Activated T-helper 2 cell treated with anti-CD3 and anti-CD28 coated beads, Interferon-gamma antibody, Interleukin-2, Interleukin-4, amounts not matched to agents 10 μg/mL and 5 μg/mL and 100 μg/mL, durations not matched to agents 14 hours and 24 hours and 36 hours (primary cell): ENCODE data around the gene TTYH3. TPM values are rescaled to one million over a fixed set of nuclear protein-coding genes. Genes with fewer than 3 reads are reported as not detected.

ENCODE experiments used
- DNase-seq: peaks from one replicate; pipeline ENCODE4 v3.0.0; 2021; ENCODE audit warnings: low spot score
- H3K27ac Mint-ChIP-seq: one replicate; pipeline ENCODE4 v1.8.0; 2021; ENCODE audit warnings: mixed read lengths
- H3K27me3 Mint-ChIP-seq: one replicate; pipeline ENCODE4 v1.8.0; 2021; ENCODE audit warnings: low read depth, mixed read lengths
- H3K36me3 Mint-ChIP-seq: one replicate; pipeline ENCODE4 v1.8.0; 2021; ENCODE audit warnings: low read depth, mixed read lengths
- H3K4me1 Mint-ChIP-seq: one replicate; pipeline ENCODE4 v1.8.0; 2021; ENCODE audit warnings: low read depth, mixed read lengths
- H3K4me3 Mint-ChIP-seq: one replicate; pipeline ENCODE4 v1.8.0; 2021; ENCODE audit warnings: low read depth, mild to moderate bottlenecking, moderate library complexity, mixed read lengths
- H3K9me3 Mint-ChIP-seq: one replicate; pipeline ENCODE4 v1.8.0; 2021; ENCODE audit warnings: mixed read lengths
- intact Hi-C: fragments of 100-400 bp; cut with micrococcal nuclease; formaldehyde crosslinking; loops from one replicate; pipeline ENCODE4 v1.15.1; 2023
- total RNA-seq: library from RNA; stranded (reverse); gene quantifications from 2 replicates; pipeline ENCODE4 v1.2.3, GENCODE V29; 2022

The TTYH3 gene
- total RNA-seq, 1 donor from 2014 or later, result 48.7 TPM

DNA sequence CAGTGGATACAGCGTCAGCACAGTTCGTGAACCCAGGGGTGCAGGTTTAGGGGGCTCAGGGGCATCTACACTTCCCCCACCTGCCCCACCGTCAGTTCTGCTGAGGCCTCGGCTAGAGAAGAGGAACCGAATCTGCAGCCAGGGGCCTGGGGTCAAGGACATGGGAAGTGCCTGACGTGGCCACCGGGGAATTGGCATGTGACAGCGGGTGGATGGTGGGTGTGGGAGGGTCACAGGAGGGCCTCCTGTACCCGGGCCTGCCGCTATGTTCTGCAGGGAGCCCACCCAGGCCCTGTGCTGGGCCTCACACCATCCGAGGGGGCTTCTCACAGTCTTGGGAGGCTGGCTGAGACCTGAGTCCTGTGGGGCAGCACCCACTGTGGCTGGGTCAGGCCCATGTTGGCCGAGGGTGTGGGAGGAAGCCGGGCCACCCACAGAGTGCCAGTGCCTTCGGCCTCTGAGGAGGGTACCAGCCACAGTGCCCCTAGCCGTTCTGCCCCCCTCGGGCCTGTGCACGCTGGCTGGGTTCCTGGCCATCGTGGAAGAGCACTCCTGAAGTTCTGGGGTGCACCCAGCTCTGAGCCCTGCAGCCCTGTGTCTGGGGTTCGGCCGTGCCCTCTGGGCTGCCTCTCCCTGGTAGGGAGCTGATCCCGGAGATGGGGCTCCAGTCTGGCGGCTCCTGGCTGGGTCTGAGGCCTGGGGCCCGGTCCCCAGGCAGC, 5.9 kb downstream of the TTYH3 start:
- intact Hi-C loops, result no loop called here

DNA sequence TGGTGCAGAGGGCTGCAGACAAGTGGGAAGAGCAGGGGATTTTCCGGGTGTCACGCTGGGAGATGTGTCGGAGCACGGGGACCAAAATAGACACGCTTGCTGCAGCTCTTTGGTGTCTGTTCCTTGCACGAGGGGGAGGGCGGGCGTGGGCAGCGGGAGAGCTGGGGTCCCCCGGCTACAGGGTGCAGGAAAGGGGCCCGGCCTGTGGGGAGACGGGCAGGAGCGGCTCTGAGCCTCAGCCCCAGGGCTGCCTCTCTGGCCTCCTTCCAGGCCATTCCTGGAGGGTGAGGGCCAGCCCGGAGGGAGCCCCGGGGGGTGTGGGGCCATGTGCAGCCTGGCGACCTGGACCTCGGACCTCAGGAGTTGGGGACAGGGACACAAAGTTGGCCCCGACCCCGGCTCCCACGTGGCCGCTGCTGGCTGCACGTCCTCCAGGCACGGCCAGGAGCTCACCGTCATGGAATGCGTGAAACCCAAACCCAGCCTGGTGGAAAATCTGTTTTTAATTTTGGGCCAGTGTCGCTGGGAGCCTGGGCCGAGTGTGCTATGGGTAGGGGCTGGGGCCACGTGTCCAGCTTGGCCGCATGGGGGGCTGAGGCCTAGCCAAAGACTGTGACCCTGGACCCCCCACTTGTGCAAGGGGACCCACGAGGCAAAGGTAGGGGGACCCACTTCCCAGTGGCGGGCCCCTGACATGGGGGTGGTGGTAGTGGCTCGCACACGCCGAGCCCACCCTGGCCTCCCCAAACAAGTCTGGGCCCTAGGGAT, 6.6 kb downstream of the TTYH3 start:
- Mint-ChIP-seq H3K27ac (no peak overlapping the region), H3K4me1 (peaks cover 6% of the 10 kb centered on the region), H3K27me3 (no peaks in the 10 kb centered on the region), H3K4me3 (no peak overlapping the region), H3K9me3 (no peaks in the 10 kb centered on the region), H3K36me3 (no peaks in the 10 kb centered on the region)
- intact Hi-C loops, result no loop called here
- no peak for DNase-seq

More for the DNA sequence above, 5.9 kb downstream of the TTYH3 start:
- Mint-ChIP-seq H3K27ac (no peak overlapping the region), H3K36me3 (no peaks in the 10 kb centered on the region), H3K4me3 (no peak overlapping the region), H3K27me3 (no peaks in the 10 kb centered on the region), H3K9me3 (no peaks in the 10 kb centered on the region), H3K4me1 (peaks cover 10% of the 10 kb centered on the region)
- DNase-seq, result no peak

DNA sequence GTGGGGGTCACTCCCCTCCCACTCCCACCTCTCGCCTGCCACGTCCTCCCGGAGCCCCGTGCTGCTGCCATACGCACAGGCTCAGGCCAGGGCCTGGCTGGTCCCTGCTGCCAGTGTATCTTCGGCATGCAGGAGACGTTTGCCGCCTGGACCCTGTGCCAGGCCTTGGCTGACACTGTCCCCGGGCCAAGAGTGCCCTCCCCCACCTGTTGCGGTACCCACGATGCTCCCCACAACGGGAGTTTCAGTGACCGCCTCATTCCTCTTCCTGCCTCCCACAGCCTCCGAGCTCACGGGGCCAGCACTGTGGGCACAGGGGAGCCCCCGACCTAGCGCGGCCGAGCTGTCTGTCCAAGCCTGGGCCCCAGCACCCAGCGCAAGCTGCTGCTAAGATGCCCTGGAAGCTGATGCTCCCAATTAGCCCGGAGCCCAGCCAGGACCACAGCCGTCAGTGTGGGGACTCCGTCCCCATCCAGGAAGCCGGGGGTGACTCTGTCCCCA, 7.4 kb downstream of the TTYH3 start:
- DNase-seq, result no peak
- H3K27ac Mint-ChIP-seq, result no peak overlapping the region
- intact Hi-C loops, result no loop called here
- no peaks in the 10 kb centered on the region for H3K36me3 Mint-ChIP-seq
- no peak overlapping the region for H3K4me3 Mint-ChIP-seq
- peaks cover 3% of the 10 kb centered on the region for H3K4me1 Mint-ChIP-seq
- H3K27me3 Mint-ChIP-seq, result no peaks in the 10 kb centered on the region
- H3K9me3 Mint-ChIP-seq, result no peaks in the 10 kb centered on the region

DNA sequence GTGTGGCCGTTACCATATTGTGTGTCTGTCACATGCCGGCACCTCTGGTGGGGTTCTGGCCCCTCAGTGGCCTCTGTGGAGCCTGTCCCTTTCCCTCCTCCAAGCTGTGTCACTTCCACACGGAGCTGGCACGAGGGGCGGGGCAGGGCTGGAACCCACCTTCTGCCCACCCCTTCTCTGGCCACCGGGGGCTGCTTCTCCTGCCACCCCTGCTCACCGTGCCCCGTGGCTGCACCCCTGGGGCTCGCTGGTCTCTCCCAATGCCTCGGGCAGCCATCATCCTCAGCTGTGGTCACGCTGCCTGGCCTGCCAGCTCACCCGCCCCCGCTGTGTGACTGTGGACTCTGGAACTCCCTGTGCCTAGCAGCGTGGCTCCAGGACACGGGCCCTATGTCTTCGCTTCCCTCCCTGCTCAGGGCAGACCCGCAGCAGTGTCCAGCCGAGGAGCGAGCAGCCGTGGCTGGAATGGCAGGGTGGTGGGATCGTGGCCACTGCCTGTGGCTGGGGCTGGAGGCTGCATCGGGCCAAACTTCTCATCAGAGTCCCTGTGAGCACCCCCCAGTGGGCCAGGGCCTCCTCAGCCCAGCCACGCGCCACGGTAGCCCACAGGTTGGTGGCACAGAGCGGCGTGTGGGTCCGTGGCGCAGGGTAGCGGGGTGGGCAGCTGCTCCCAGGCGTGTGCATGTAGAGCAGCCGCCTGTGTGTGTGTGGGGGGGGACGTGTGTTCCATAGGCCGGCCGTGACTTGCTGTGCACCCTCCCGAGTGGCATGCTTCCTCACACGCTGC, 8.1 kb downstream of the TTYH3 start:
- Mint-ChIP-seq H3K36me3 (no peaks in the 10 kb centered on the region), H3K27me3 (no peaks in the 10 kb centered on the region), H3K9me3 (no peaks in the 10 kb centered on the region), H3K4me3 (no peak overlapping the region), H3K27ac (no peak overlapping the region), H3K4me1 (peaks cover 7% of the 10 kb centered on the region)
- intact Hi-C loops, result no loop called here
- no peak for DNase-seq

DNA sequence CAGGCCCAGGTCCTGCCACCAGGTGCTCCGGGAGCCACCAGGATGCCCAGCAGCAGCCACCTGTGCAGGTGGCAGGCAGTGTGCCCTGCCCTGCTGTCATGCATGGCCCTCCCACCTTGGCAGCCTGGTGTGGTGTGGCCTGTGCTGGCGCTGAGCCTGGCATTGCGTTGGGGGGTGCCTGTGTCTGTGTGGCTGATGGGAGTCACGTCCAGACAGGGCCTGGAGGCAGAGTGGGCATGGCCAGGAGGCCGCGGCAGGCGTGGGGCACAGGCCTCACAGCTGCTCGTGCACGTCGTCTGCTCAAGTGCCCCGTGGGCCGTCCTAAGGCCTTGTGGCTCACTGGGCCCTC, 8.7 kb downstream of the TTYH3 start:
- no peak overlapping the region for H3K27ac Mint-ChIP-seq
- no peak overlapping the region for H3K4me3 Mint-ChIP-seq
- intact Hi-C loops, result no loop called here
- no peaks in the 10 kb centered on the region for H3K36me3 Mint-ChIP-seq
- DNase-seq, result no peak
- no peaks in the 10 kb centered on the region for H3K27me3 Mint-ChIP-seq
- H3K4me1 Mint-ChIP-seq, result peaks cover 12% of the 10 kb centered on the region
- H3K9me3 Mint-ChIP-seq, result no peaks in the 10 kb centered on the region

DNA sequence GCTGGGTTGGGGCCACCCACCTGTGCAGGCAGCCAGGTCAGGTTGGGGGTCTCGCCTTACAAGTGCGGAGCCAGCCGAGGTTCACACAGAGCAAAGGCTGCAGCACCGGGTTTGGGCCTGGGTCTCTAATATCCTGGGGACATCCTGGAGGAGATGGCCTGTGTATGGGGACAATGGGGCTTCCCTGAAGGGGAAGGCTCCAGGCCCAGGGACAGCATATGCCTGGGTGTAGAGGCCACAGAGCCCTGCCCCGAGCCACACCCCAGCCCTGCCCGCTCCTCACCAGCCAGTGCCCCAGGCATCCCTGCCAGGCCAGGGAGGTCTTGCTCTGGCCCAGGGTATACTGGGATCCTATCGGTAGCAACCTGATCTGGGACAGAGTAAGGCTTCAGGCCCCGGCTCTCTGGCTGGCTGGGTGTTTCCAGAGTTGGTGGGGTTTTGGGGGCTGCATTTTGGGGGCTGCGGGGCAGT, 9.1 kb downstream of the TTYH3 start:
- Mint-ChIP-seq H3K27me3 (no peaks in the 10 kb centered on the region), H3K9me3 (no peaks in the 10 kb centered on the region), H3K36me3 (no peaks in the 10 kb centered on the region), H3K27ac (no peak overlapping the region), H3K4me3 (no peak overlapping the region), H3K4me1 (peaks cover 15% of the 10 kb centered on the region)
- intact Hi-C loops, result no loop called here
- no peak for DNase-seq

DNA sequence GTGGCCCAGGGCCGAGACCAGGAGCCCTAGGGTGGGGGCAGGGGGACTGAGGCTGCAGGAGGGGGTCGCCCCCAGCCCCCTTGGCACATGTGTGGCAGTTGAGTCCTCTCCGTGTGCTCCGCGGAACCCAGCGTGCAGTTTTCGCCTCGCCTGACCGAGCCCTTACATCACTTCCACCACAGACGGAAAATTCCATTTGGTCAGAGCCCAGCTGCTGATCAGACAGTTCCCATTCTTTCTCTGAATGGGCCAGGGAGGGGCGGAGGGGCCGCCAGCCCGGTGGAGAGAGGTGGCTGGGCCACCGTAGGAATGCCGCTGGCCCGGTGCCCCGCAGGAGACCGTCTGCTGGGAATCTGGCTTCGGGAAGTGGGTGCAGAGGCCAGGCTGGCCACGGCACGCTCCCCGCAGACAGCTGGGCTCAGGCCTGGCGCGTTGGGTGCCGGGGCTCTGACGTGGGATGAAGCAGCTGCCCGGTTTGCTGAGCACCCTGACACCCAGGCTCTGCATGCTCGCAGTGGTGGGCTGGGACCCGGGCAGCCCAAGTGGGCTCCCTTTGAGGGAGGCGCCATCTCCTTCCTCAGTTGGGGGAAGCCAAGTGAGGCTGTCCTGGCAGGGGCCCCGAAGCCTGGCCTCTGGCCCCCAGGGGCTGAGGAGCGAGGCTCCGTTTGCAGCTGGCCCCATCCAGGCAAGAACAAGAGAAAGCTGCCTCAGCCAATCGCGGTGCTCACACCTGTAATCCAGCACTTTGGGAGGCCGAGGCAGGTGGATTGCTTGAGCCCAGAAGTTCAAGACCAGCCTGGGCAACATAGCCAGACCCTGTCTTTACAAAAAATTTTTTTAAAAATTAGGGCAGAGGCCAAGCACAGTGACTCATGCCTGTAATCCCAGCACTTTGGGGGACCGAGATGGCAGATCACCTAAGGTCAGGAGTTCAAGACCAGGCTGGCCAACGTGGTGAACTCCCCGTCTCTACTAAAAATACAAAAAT, 9.9 kb downstream of the TTYH3 start:
- Mint-ChIP-seq H3K27me3 (no peaks in the 10 kb centered on the region), H3K4me3 (no peak overlapping the region), H3K4me1 (peaks cover 13% of the 10 kb centered on the region), H3K9me3 (no peaks in the 10 kb centered on the region), H3K27ac (no peak overlapping the region), H3K36me3 (no peaks in the 10 kb centered on the region)
- DNase-seq, result no peak
- intact Hi-C loops, result no loop called here

DNA sequence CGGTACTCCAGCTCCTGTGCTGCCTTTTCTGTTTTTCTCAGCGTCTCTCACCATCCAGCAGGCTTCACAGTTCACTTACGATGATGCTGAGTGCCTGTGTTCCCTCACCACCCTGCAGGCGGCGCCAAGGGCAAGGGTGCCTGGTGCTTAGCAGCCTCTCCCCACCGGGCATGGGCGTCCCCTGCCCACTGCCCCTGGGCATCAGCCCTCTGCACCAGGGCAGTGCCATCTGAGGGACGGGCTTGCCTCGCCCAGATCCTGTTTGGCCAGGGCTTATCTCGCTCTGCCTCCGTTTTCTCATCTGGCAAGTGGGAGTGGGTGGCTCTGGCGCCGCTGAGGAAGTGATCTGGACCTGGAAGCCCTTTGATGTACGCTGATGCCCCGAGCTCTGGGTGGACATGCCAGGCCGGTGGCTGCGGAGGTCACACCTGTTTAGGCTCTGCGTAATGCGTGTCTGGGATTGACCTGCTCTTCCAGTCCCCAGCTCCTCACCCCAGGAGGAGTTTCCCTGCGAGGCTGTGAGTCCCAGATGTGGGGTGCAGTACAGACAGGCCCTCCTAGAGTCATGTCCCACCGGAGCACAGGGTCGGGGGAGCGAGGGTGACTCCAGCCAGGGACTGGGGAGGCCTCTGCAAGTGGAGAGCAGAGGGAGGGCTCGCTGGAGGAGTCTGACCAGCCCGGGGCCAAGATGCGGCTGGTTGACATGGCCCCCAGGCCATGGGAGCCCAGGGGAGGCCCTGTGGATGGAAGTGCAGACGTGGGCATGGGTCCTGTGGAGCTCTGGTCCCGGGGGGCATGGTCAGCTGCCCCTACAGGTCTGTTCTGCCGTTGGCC, 11.8 kb downstream of the TTYH3 start:
- H3K27ac Mint-ChIP-seq, result no peak overlapping the region
- no peaks in the 10 kb centered on the region for H3K9me3 Mint-ChIP-seq
- H3K4me1 Mint-ChIP-seq, result peaks cover 13% of the 10 kb centered on the region
- intact Hi-C loops, result no loop called here
- no peak for DNase-seq
- H3K27me3 Mint-ChIP-seq, result no peaks in the 10 kb centered on the region
- H3K4me3 Mint-ChIP-seq, result no peak overlapping the region
- no peaks in the 10 kb centered on the region for H3K36me3 Mint-ChIP-seq

DNA sequence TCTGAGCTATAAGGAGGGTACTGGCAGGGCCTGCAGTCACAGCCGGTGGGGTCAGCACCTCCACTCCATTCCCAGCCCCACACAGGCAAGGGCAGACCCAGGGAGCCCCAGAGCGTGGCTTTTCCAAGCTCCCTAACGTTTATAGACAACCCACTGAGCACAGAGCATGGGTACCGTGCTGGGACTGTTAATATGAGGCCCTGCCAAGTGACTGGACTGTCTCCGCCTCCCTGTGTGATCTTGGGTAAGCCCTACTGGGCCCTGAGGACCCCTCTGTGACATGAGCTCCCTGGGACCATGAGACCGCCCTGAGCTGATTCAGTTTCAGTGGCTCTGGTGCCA, 12.4 kb downstream of the TTYH3 start:
- Mint-ChIP-seq H3K4me3 (no peak overlapping the region), H3K27me3 (no peaks in the 10 kb centered on the region), H3K4me1 (peaks cover 13% of the 10 kb centered on the region), H3K36me3 (no peaks in the 10 kb centered on the region), H3K27ac (no peak overlapping the region), H3K9me3 (no peaks in the 10 kb centered on the region)
- DNase-seq, result no peak
- intact Hi-C loops, result no loop called here

DNA sequence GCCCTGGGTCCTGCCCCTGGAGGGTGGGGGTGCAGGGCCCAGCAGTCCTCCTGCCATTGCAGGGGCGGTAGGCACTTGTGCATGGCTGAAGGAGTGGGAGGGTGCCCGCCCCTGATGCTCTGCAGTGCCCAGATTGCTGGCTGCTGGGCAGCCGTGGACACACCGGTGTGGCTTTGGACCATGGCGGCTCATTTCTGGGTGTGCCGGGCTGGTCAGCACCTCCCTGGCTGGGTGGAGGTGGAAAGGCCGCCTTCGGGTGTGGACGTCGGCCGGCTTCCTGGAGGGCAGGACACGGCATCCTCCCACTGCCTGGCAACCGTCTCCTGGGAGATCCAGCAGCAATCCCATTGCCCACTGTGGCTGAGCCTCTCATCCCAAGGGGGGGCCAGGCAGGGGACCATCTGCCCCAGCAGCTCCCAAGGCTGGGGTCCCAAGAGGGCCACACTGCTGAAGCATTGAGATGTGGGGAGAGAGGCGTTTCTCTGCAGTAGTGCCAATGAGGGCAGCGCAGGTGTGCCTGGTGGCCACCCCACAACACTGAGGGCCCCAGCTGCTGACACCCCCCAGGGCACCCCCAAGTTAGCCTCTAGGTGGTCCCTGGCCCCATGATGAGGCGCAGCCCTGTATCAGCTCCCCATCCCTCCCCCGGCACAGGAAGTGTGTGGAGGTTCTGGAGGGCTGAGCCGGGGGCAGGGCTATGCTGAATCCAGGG, 12.9 kb downstream of the TTYH3 start:
- no peaks in the 10 kb centered on the region for H3K36me3 Mint-ChIP-seq
- peak overlapping the region; percentile 83 for H3K27ac Mint-ChIP-seq
- no peaks in the 10 kb centered on the region for H3K27me3 Mint-ChIP-seq
- H3K4me3 Mint-ChIP-seq, result peak overlapping the region; percentile 66
- H3K4me1 Mint-ChIP-seq, result peaks cover 13% of the 10 kb centered on the region
- no peak for DNase-seq
- intact Hi-C loops, result no loop called here
- H3K9me3 Mint-ChIP-seq, result no peaks in the 10 kb centered on the region

DNA sequence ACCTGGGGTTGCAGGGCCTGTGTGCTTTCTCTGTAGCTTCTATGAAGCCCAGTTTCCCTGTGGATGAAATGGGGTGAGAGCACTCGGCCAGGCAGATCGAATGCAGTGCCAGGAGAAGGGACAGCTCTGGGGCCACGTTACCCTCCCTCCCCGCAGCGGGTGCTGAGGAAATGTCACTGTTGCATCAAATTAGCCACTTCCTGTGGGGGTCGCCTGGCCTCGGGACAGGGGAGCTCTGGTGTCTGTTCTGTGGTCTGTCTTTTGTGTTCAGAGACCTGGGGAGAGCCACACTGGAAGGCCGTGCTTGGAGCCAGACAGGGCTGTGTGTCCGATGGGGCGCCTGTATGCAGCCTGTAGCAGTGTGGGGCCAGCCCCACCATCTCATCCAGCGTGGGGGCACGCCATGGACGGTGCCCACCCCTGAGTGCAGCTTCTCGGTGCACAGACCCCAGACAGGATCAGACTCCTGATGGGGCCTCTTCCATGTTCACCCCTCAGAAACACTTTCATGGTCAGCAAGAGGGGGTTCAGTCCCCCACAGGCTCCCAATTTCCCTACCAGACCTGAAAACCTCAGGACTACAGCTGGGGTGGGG, 13.6 kb downstream of the TTYH3 start:
- Mint-ChIP-seq H3K36me3 (no peaks in the 10 kb centered on the region), H3K27me3 (no peaks in the 10 kb centered on the region), H3K27ac (peak overlapping the region; percentile 83), H3K4me3 (peak overlapping the region; percentile 66), H3K4me1 (peaks cover 13% of the 10 kb centered on the region), H3K9me3 (no peaks in the 10 kb centered on the region)
- DNase-seq, result peak; percentile 24
- intact Hi-C loops, result no loop called here
